H9 (cell line): ENCODE data around the gene MACROD1. TPM values are rescaled to one million over a fixed set of nuclear protein-coding genes. Genes with fewer than 3 reads are reported as not detected.

ENCODE experiments used
- DNase-seq: peaks from one replicate; pipeline ENCODE4 v3.0.0-alpha.2; 2017
- H2AFZ ChIP-seq: one replicate; pipeline ENCODE4 v1.6.1; 2013; ENCODE audit warnings: mild to moderate bottlenecking, low read length, control low read depth, moderate library complexity
- H2AK5ac ChIP-seq: 2 replicates; pipeline ENCODE4 v1.6.1; 2013; ENCODE audit warnings: low read length, control low read depth, mixed read lengths; ENCODE audit not compliant: insufficient read length
- H2BK120ac ChIP-seq: one replicate; pipeline ENCODE4 v1.6.1; 2013; ENCODE audit warnings: low read depth, mild to moderate bottlenecking, low read length, control low read depth, inconsistent platforms; ENCODE audit not compliant: poor library complexity, severe bottlenecking
- H2BK12ac ChIP-seq: 2 replicates; pipeline ENCODE4 v1.6.1; 2013; ENCODE audit warnings: low read length, control low read depth, mixed read lengths, low read depth; ENCODE audit not compliant: insufficient read length
- H2BK15ac ChIP-seq: 2 replicates; pipeline ENCODE4 v1.6.1; 2013; ENCODE audit warnings: low read depth, low read length, control low read depth
- H2BK20ac ChIP-seq: one replicate; pipeline ENCODE4 v1.6.1; 2013; ENCODE audit warnings: low read depth, mild to moderate bottlenecking, low read length, control low read depth, inconsistent platforms; ENCODE audit not compliant: poor library complexity, severe bottlenecking
- H2BK5ac ChIP-seq: 2 replicates; pipeline ENCODE4 v1.6.1; 2013; ENCODE audit warnings: low read length, control low read depth, mixed read lengths; ENCODE audit not compliant: insufficient read length
- H3K14ac ChIP-seq: 2 replicates; pipeline ENCODE4 v1.6.1; 2013; ENCODE audit warnings: low read length, control low read depth; ENCODE audit not compliant: insufficient read depth
- H3K18ac ChIP-seq: 2 replicates; pipeline ENCODE4 v1.6.1; 2013; ENCODE audit warnings: low read depth, mild to moderate bottlenecking, mixed read lengths, low read length, control low read depth; ENCODE audit not compliant: insufficient read length
- H3K23ac ChIP-seq: 2 replicates; pipeline ENCODE4 v1.6.1; 2013; ENCODE audit warnings: low read length, control low read depth, mixed read lengths, low read depth; ENCODE audit not compliant: insufficient read length
- H3K23me2 ChIP-seq: 2 replicates; pipeline ENCODE4 v1.6.1; 2013; ENCODE audit warnings: low read depth, mild to moderate bottlenecking, mixed read lengths, low read length, control low read depth; ENCODE audit not compliant: insufficient read length, poor library complexity, severe bottlenecking
- H3K27ac ChIP-seq: 2 replicates; pipeline ENCODE4 v1.5.1; 2013; ENCODE audit warnings: low read length, control low read depth, mixed read lengths, low read depth; ENCODE audit not compliant: insufficient read length
- H3K27me3 ChIP-seq: 2 replicates; pipeline ENCODE4 v1.6.1; 2013; ENCODE audit warnings: low read length, control low read depth, inconsistent platforms; ENCODE audit not compliant: insufficient read depth
- H3K4ac ChIP-seq: 2 replicates; pipeline ENCODE4 v1.6.1; 2013; ENCODE audit warnings: low read depth, mild to moderate bottlenecking, control low read depth, inconsistent platforms, low read length, moderate library complexity
- H3K4me1 ChIP-seq: 2 replicates; pipeline ENCODE4 v1.6.1; 2013; ENCODE audit warnings: low read length, control low read depth, inconsistent platforms; ENCODE audit not compliant: insufficient read depth
- H3K4me2 ChIP-seq: 2 replicates; pipeline ENCODE4 v1.6.1; 2013; ENCODE audit warnings: low read length, control low read depth, mixed read lengths; ENCODE audit not compliant: insufficient read length, insufficient read depth
- H3K56ac ChIP-seq: 2 replicates; pipeline ENCODE4 v1.6.1; 2013; ENCODE audit warnings: low read depth, mild to moderate bottlenecking, mixed read lengths, low read length, control low read depth; ENCODE audit not compliant: insufficient read length
- H3K79me1 ChIP-seq: 2 replicates; pipeline ENCODE4 v1.6.1; 2013; ENCODE audit warnings: low read depth, mild to moderate bottlenecking, moderate library complexity, low read length, control low read depth, inconsistent platforms; ENCODE audit not compliant: insufficient read depth, poor library complexity, severe bottlenecking
- H3K79me2 ChIP-seq: 2 replicates; pipeline ENCODE4 v1.6.1; 2013; ENCODE audit warnings: low read length, control low read depth, inconsistent platforms; ENCODE audit not compliant: insufficient read depth
- H3K9ac ChIP-seq: 2 replicates; pipeline ENCODE4 v1.6.1; 2013; ENCODE audit warnings: low read length, control low read depth, mixed read lengths; ENCODE audit not compliant: insufficient read length; ENCODE audit errors: extremely low read depth
- H3K9me3 ChIP-seq: one replicate; pipeline ENCODE4 v1.6.1; 2013; ENCODE audit warnings: low read depth, low read length, inconsistent platforms; ENCODE audit not compliant: control insufficient read depth
- H3T11ph ChIP-seq: one replicate; pipeline ENCODE4 v1.6.1; 2013; ENCODE audit warnings: mild to moderate bottlenecking, low read length, control low read depth, inconsistent platforms
- H4K20me1 ChIP-seq: one replicate; pipeline ENCODE4 v1.6.1; 2013; ENCODE audit not compliant: control insufficient read depth, insufficient read length, insufficient read depth
- H4K5ac ChIP-seq: 2 replicates; pipeline ENCODE4 v1.6.1; 2013; ENCODE audit warnings: low read depth, mild to moderate bottlenecking, mixed read lengths, low read length, control low read depth; ENCODE audit not compliant: insufficient read length
- H4K8ac ChIP-seq: replicated peaks from 2 replicates; pipeline ENCODE4 v1.6.1; 2013; ENCODE audit warnings: low read length, control low read depth, mixed read lengths, low read depth; ENCODE audit not compliant: insufficient read length
- H4K91ac ChIP-seq: 2 replicates; pipeline ENCODE4 v1.6.1; 2013; ENCODE audit warnings: low read depth, mild to moderate bottlenecking, moderate library complexity, mixed read lengths, low read length, control low read depth; ENCODE audit not compliant: insufficient read length
- H3K27ac Mint-ChIP-seq, 3 experiments: 2 replicates in 2 of 3; 3 replicates in 1 of 3; pipeline ENCODE4 v1.8.0; 2020 to 2021; ENCODE audit warnings: mixed read lengths in 3 of 3, mild to moderate bottlenecking in 1 of 3, moderate library complexity in 1 of 3
- H3K27me3 Mint-ChIP-seq: 2 replicates; pipeline ENCODE4 v1.8.0; 2021; ENCODE audit warnings: low read depth, mild to moderate bottlenecking, moderate library complexity, mixed read lengths
- H3K36me3 Mint-ChIP-seq, 3 experiments: 2 replicates in 2 of 3; 3 replicates in 1 of 3; pipeline ENCODE4 v1.8.0; 2020 to 2021; ENCODE audit warnings: low read depth in 3 of 3, mixed read lengths in 3 of 3; ENCODE audit not compliant: insufficient read depth in 1 of 3
- H3K4me1 Mint-ChIP-seq, 2 experiments: 2 replicates each; pipeline ENCODE4 v1.8.0; 2020; ENCODE audit warnings: mixed read lengths in 2 of 2
- H3K4me3 Mint-ChIP-seq, 2 experiments: 2 replicates in 1 of 2; 3 replicates in 1 of 2; pipeline ENCODE4 v1.8.0; 2020 to 2021; ENCODE audit warnings: mild to moderate bottlenecking in 2 of 2, mixed read lengths in 2 of 2, moderate library complexity in 1 of 2
- H3K9me3 Mint-ChIP-seq, 2 experiments: 2 replicates in 1 of 2; 3 replicates in 1 of 2; pipeline ENCODE4 v1.8.0; 2020; ENCODE audit warnings: mild to moderate bottlenecking in 2 of 2, mixed read lengths in 2 of 2, moderate library complexity in 1 of 2
- CTCF ChIP-seq: fragments of 200-600 bp; sonication (generic); conservative IDR thresholded peaks from 3 replicates; pipeline ENCODE4 v1.8.0; 2021; ENCODE audit warnings: antibody characterized with exemption, mild to moderate bottlenecking
- WGBS: extraction: QIAGEN DNeasy Blood & Tissue Kit; methylation state at CpG from one replicate; pipeline ENCODE4 v1.1.7; 2013; ENCODE audit warnings: missing lambda C conversion rate, low lambda C conversion rate, mixed read lengths; ENCODE audit not compliant: insufficient read length; ENCODE audit errors: extremely low coverage; 5-methylcytosine and 5-hydroxymethylcytosine counted together
- total RNA-seq: library from RNA; stranded (reverse); gene quantifications from 2 replicates; pipeline ENCODE4 v1.2.1, GENCODE V29; 2021

The MACROD1 gene
- total RNA-seq, 1 experiment from 2014 or later = 21.2 TPM

GRCh38 chr11:64065141-64065465 is 100.8 kb downstream of the MACROD1 start:
- H4K5ac ChIP-seq = no peak overlapping the region
- Mint-ChIP-seq H3K27me3 (peaks cover 76% of the 10 kb centered on the region), H3K4me3 (no peak overlapping the region), H3K36me3 (no peaks in the 10 kb centered on the region), H3K9me3 (no peaks in the 10 kb centered on the region), H3K4me1 (peaks cover 11 to 37% of the 10 kb centered on the region in 2 experiments), H3K27ac (peak overlapping the region in 1 of 3 experiments; percentile 30; a peak in 1 of 7 replicates)
- no peak overlapping the region for H2AK5ac ChIP-seq
- WGBS = no CpG with 5 or more reads among the region's 11 CpGs
- no peak for TF ChIP-seq CTCF
- H2BK15ac ChIP-seq = no peak overlapping the region
- no peak overlapping the region for H3T11ph ChIP-seq
- no peak overlapping the region for H3K27ac ChIP-seq
- no peak overlapping the region for H2BK120ac ChIP-seq
- H3K4me1 ChIP-seq = no peaks in the 10 kb centered on the region
- no peak overlapping the region for H4K8ac ChIP-seq
- no peaks in the 10 kb centered on the region for H3K79me2 ChIP-seq
- H2BK20ac ChIP-seq = no peak overlapping the region
- DNase-seq = no peak
- H3K9me3 ChIP-seq = no peaks in the 10 kb centered on the region
- H4K20me1 ChIP-seq = peaks cover 2% of the 10 kb centered on the region
- H3K56ac ChIP-seq = no peak overlapping the region
- H3K23ac ChIP-seq = no peak overlapping the region
- H2AFZ ChIP-seq = no peak overlapping the region
- H4K91ac ChIP-seq = no peak overlapping the region
- H3K23me2 ChIP-seq = peaks cover 10% of the 10 kb centered on the region
- no peak overlapping the region for H3K18ac ChIP-seq
- H3K4ac ChIP-seq = no peak overlapping the region
- H2BK5ac ChIP-seq = no peak overlapping the region
- H3K14ac ChIP-seq = no peak overlapping the region
- H3K79me1 ChIP-seq = no peaks in the 10 kb centered on the region
- H2BK12ac ChIP-seq = no peak overlapping the region
- H3K4me2 ChIP-seq = no peak overlapping the region
- no peak overlapping the region for H3K9ac ChIP-seq
- peaks cover 8% of the 10 kb centered on the region; the same call in 1 of the 2 replicates for H3K27me3 ChIP-seq
